ENCODE measurements around the gene GJD4. TPM values are rescaled to one million over a fixed set of nuclear protein-coding genes. Genes with fewer than 3 reads are reported as not detected.

GJD4 gene
- total and polyA plus RNA-seq, 2 of the 4 experiments (the other 2 are of a cell fraction): not detected

DNA sequence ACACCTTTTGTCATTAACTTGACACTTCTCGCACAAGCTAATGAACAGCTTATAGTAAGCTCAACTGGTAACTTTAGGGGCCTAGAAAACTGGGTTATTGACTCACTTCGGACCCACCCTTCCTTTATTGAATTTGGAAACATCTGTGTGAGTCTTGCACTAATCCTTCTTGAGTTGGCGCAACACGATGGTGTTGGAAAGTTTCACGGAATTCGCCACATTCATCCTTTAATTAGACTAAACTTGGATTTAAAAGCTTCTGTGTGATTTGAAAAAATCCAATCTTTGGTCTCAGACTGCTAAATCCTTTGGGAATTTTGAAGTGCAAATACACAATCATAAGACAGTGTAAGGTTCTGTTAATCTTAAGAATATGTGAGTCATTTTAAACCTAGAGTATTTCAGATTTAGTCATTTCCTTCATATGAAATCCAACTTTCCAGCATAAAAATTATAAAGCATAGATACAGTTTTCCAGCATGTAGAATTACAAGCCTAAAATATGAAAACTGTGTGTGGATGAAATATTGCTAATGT, 21.9 kb downstream of the GJD4 start:
- peak; percentile 93 for ATAC-seq (ENCODE audit: low read depth)
- Histone ChIP-seq H3K79me1 (ENCODE audit: low read depth in 1 of 2, low read length in 2 of 2) (no peaks in the 10 kb centered on the region), H2BK5ac (ENCODE audit: low read depth, low read length, poor library complexity, severe bottlenecking) (peak overlapping the region; percentile 77), H4K20me1 (ENCODE audit: insufficient read depth, low read length) (no peaks in the 10 kb centered on the region), H4K5ac (ENCODE audit: low read depth, low read length) (peak overlapping the region; percentile 84; the same call in 1 of the 2 replicates), H3K9ac (ENCODE audit: low read depth, low read length) (no peak overlapping the region), H2AK5ac (ENCODE audit: low read depth, low read length) (no peak overlapping the region), H2BK15ac (ENCODE audit: low read depth, low read length) (peak overlapping the region; percentile 69; the same call in 2 of the 3 replicates), H3K56ac (ENCODE audit: extremely low read depth, insufficient read depth, low read length) (no peak overlapping the region), H4K91ac (ENCODE audit: insufficient read depth, low read depth, low read length) (peak overlapping the region; percentile 56; the same call in 1 of the 2 replicates), H2AFZ (replicated peaks; ENCODE audit: low read length, poor library complexity) (peak overlapping the region; percentile 52), H4K8ac (ENCODE audit: low read depth in 2 of 2, low read length in 2 of 2) (peak overlapping the region; percentile 48 to 61; a peak in 3 of 4 replicates), H3K4me1 (ENCODE audit: control insufficient read depth, insufficient read depth, low read length) (peaks cover 2% of the 10 kb centered on the region; the same call in 1 of the 2 replicates), H3K9me3 (ENCODE audit: control insufficient read depth, insufficient read depth, low read length) (no peaks in the 10 kb centered on the region), H3K4me2 (ENCODE audit: low read depth, low read length) (peak overlapping the region; percentile 51; the same call in 1 of the 2 replicates), H2BK120ac (ENCODE audit: low read depth, low read length) (peak overlapping the region; percentile 83), H3K14ac (replicated peaks; ENCODE audit: low read depth, low read length) (peak overlapping the region; percentile 46; the same call in 1 of the 2 replicates), H2BK20ac (ENCODE audit: low read depth, low read length) (peak overlapping the region; percentile 49; the same call in 1 of the 2 replicates), H2AK9ac (replicated peaks; ENCODE audit: low read depth, low read length, poor library complexity) (no peak overlapping the region), H3K36me3 (ENCODE audit: control insufficient read depth, insufficient read depth, low read length) (no peaks in the 10 kb centered on the region), H3K27me3 (ENCODE audit: control insufficient read depth, insufficient read depth, low read length) (no peaks in the 10 kb centered on the region), H3K18ac (ENCODE audit: low read depth, low read length) (peak overlapping the region; percentile 89; the same call in 1 of the 2 replicates), H3K4me3 (ENCODE audit: insufficient read depth, low read depth, low read length) (no peak overlapping the region), H3K4ac (ENCODE audit: low read depth, low read length) (peak overlapping the region; percentile 68; the same call in 1 of the 2 replicates), H3K9me1 (ENCODE audit: insufficient read depth, low read length) (no peaks in the 10 kb centered on the region), H3K27ac (ENCODE audit: insufficient read depth, low read length) (no peak overlapping the region), H3K23ac (ENCODE audit: low read depth, low read length) (peak overlapping the region; percentile 80; the same call in 1 of the 2 replicates)
- in situ Hi-C loops (cut with MboI; ENCODE audit: low sequenced_read_pairs): no loop called here
- CTCF ChIA-PET: no interaction called here
- WGBS, 2 experiments (ENCODE audit: extremely low coverage in 2 of 2, insufficient read length in 1 of 2): 80% methylated on average over 1 of the region's 6 CpGs; no CpG with 5 or more reads in 1 of the 2 experiments
- dilution Hi-C loops (cut with HindIII; ENCODE audit: low sequenced_read_pairs, unreplicated experiment): no loop called here
- intact Hi-C loops (cut with micrococcal nuclease): no loop called here
- BruUV-seq (replicated peaks): no TSS peak
- TF ChIP-seq SMC3 (IDR thresholded peaks at IDR 0.05; ENCODE audit: low read depth, low read length): no peak
- TF ChIP-seq, protein P1, sequence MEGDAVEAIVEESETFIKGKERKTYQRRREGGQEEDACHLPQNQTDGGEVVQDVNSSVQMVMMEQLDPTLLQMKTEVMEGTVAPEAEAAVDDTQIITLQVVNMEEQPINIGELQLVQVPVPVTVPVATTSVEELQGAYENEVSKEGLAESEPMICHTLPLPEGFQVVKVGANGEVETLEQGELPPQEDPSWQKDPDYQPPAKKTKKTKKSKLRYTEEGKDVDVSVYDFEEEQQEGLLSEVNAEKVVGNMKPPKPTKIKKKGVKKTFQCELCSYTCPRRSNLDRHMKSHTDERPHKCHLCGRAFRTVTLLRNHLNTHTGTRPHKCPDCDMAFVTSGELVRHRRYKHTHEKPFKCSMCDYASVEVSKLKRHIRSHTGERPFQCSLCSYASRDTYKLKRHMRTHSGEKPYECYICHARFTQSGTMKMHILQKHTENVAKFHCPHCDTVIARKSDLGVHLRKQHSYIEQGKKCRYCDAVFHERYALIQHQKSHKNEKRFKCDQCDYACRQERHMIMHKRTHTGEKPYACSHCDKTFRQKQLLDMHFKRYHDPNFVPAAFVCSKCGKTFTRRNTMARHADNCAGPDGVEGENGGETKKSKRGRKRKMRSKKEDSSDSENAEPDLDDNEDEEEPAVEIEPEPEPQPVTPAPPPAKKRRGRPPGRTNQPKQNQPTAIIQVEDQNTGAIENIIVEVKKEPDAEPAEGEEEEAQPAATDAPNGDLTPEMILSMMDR (conservative IDR thresholded peaks at IDR 0.05; ENCODE audit: low read depth, low read length): no peak
- TF ChIP-seq FOS (IDR thresholded peaks at IDR 0.05; ENCODE audit: low read depth, low read length): no peak; the same call in 1 of the 2 replicates
- TF ChIP-seq, protein P2, sequence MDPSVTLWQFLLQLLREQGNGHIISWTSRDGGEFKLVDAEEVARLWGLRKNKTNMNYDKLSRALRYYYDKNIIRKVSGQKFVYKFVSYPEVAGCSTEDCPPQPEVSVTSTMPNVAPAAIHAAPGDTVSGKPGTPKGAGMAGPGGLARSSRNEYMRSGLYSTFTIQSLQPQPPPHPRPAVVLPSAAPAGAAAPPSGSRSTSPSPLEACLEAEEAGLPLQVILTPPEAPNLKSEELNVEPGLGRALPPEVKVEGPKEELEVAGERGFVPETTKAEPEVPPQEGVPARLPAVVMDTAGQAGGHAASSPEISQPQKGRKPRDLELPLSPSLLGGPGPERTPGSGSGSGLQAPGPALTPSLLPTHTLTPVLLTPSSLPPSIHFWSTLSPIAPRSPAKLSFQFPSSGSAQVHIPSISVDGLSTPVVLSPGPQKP (IDR thresholded peaks at IDR 0.05; ENCODE audit: borderline replicate concordance, low read depth, low read length): no peak
- no peak for TF ChIP-seq RAD21 (IDR thresholded peaks at IDR 0.05; ENCODE audit: low read length)
- DNase-seq: peak; percentile 68
- POLR2A ChIA-PET (ENCODE audit: unreplicated experiment): no interaction called here
